A549 (cell line): Measurements from ENCODE around the gene SHLD1.

Experiments
- EP300 ChIP-seq, 2 experiments: fragments of >200 bp; sonication (Bioruptor Twin); formaldehyde crosslinking; IDR thresholded peaks; 2 replicates in 1 of 2; 3 replicates in 1 of 2; pipeline ENCODE4 v1.6.1; 2016 to 2017
- JUN ChIP-seq, 2 experiments: fragments of >200 bp; sonication (Bioruptor Twin); formaldehyde crosslinking; IDR thresholded peaks; 2 replicates in 1 of 2; 3 replicates in 1 of 2; pipeline ENCODE4 v1.6.1; 2016 to 2017
- POLR2A ChIP-seq: IDR thresholded peaks from 2 replicates; pipeline ENCODE4 v1.6.1; 2012; ENCODE audit warnings: mild to moderate bottlenecking, low read length
- TF ChIP-seq, protein P1 (sequence below): fragments of >200 bp; sonication (Bioruptor Twin); formaldehyde crosslinking; IDR thresholded peaks from 3 replicates; pipeline ENCODE4 v1.5.1; 2016

DNA sequence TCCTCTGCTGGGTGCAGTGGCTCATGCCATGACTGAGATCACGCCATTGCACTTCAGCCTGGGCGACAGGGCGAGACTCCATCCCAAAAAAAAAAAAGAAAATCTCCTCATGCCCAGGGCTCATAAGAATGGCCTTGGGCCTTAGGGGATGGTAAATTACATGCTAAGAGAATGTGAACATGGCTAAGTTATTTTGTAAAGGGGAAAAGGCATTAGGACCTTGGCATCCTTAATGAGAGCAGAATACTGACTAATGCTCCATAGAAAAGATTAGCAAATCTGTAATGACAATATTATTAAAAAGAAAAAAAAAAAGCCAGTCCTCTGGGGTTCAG is 12.6 kb upstream of the SHLD1 start:
- TF ChIP-seq, protein P1, sequence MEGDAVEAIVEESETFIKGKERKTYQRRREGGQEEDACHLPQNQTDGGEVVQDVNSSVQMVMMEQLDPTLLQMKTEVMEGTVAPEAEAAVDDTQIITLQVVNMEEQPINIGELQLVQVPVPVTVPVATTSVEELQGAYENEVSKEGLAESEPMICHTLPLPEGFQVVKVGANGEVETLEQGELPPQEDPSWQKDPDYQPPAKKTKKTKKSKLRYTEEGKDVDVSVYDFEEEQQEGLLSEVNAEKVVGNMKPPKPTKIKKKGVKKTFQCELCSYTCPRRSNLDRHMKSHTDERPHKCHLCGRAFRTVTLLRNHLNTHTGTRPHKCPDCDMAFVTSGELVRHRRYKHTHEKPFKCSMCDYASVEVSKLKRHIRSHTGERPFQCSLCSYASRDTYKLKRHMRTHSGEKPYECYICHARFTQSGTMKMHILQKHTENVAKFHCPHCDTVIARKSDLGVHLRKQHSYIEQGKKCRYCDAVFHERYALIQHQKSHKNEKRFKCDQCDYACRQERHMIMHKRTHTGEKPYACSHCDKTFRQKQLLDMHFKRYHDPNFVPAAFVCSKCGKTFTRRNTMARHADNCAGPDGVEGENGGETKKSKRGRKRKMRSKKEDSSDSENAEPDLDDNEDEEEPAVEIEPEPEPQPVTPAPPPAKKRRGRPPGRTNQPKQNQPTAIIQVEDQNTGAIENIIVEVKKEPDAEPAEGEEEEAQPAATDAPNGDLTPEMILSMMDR = no peak
- TF ChIP-seq POLR2A (no peak), JUN (IDR thresholded peaks at IDR 0.05) (peak in 1 of 2 experiments; percentile 13; a peak in 2 of 5 replicates), EP300 (IDR thresholded peaks at IDR 0.05) (no peak)
